OCI-LY7 (cell line): ENCODE results near the gene HS6ST3. TPM values are rescaled to one million over a fixed set of nuclear protein-coding genes. Genes with fewer than 3 reads are reported as not detected.

Source experiments
- BruUV-seq: library from RNA; stranded (reverse); fragments of 400-500 nt; replicated peaks from 2 replicates; lab custom pipeline; 2021; lab: Mats Ljungman, UMichigan
- CTCF ChIA-PET: fragments of 300-600 bp; sonication (Branson Sonifier 250); formaldehyde crosslinking; loops from one replicate; lab custom pipeline; 2022; ENCODE audit warnings: antibody characterized with exemption; ENCODE audit not compliant: unreplicated experiment; lab: Charles Lee
- POLR2A ChIA-PET: fragments of 300-600 bp; sonication (Branson Sonifier 250); formaldehyde crosslinking; loops from one replicate; lab custom pipeline; 2022; ENCODE audit warnings: antibody characterized with exemption; lab: Charles Lee
- DNase-seq: peaks from one replicate; pipeline ENCODE4 v3.0.0-alpha.2; 2015; ENCODE audit warnings: low spot score
- H2AFZ ChIP-seq: fragments of 200-600 bp; sonication (generic), shearing (Covaris generic); 2 replicates; pipeline ENCODE4 v1.6.1; 2014; ENCODE audit warnings: mild to moderate bottlenecking, antibody characterized with exemption, low read length, moderate library complexity
- H3K27ac ChIP-seq: fragments of 200-600 bp; sonication (generic); 2 replicates; pipeline ENCODE4 v1.5.1; 2014; ENCODE audit warnings: mixed run types, low read depth, mild to moderate bottlenecking, moderate library complexity, low read length, inconsistent platforms; ENCODE audit not compliant: poor library complexity, severe bottlenecking
- H3K36me3 ChIP-seq: fragments of 200-600 bp; sonication (generic); 2 replicates; pipeline ENCODE4 v1.6.1; 2014; ENCODE audit warnings: mild to moderate bottlenecking, antibody characterized with exemption, low read length, moderate library complexity, mixed read lengths; ENCODE audit not compliant: insufficient read depth
- H3K4me1 ChIP-seq: fragments of 200-600 bp; sonication (generic); 2 replicates; pipeline ENCODE4 v1.5.1; 2014; ENCODE audit warnings: mild to moderate bottlenecking, low read length; ENCODE audit not compliant: insufficient read depth, poor library complexity, severe bottlenecking
- H3K4me2 ChIP-seq: fragments of 200-600 bp; sonication (generic); 2 replicates; pipeline ENCODE4 v1.6.1; 2014; ENCODE audit warnings: mild to moderate bottlenecking, low read length
- H3K4me3 ChIP-seq: fragments of 200-600 bp; sonication (generic); 2 replicates; pipeline ENCODE4 v1.5.1; 2014; ENCODE audit warnings: mild to moderate bottlenecking, low read depth, low read length; ENCODE audit not compliant: poor library complexity, severe bottlenecking
- H3K79me2 ChIP-seq: fragments of 200-600 bp; sonication (generic); 2 replicates; pipeline ENCODE4 v1.6.1; 2016; ENCODE audit warnings: low read depth, mild to moderate bottlenecking, low read length, moderate library complexity, mixed read lengths; ENCODE audit not compliant: insufficient read depth
- H3K9me2 ChIP-seq: fragments of 200-600 bp; sonication (generic); 2 replicates; pipeline ENCODE4 v1.6.1; 2016; ENCODE audit warnings: mild to moderate bottlenecking, low read length, mixed read lengths; ENCODE audit not compliant: insufficient read depth
- H3K9me3 ChIP-seq: fragments of 200-600 bp; sonication (generic); 2 replicates; pipeline ENCODE4 v1.6.1; 2014; ENCODE audit warnings: mild to moderate bottlenecking, mixed run types, low read length, mixed read lengths
- H4K20me1 ChIP-seq: fragments of 200-600 bp; sonication (generic); 2 replicates; pipeline ENCODE4 v1.6.1; 2014; ENCODE audit warnings: mild to moderate bottlenecking, antibody characterized with exemption, low read length, moderate library complexity, mixed read lengths; ENCODE audit not compliant: insufficient read depth
- EZH2phosphoT487 ChIP-seq: fragments of 200-600 bp; sonication (generic); IDR thresholded peaks from 2 replicates; pipeline ENCODE4 v1.6.1; 2018; ENCODE audit warnings: low read depth, borderline replicate concordance, mild to moderate bottlenecking, mixed run types, antibody characterized with exemption, low read length, moderate library complexity, mixed read lengths
- intact Hi-C: fragments of 100-400 bp; cut with micrococcal nuclease; formaldehyde crosslinking; loops from one replicate; pipeline ENCODE4 v1.10.0; 2022; ENCODE audit not compliant: unreplicated experiment
- total RNA-seq, 2 experiments: library from RNA; depleted of rRNA in 1 of 2; stranded (reverse); fragments of >200 nt in 1 of 2; shearing (Covaris generic) in 1 of 2; gene quantifications; 2 replicates each; pipeline ENCODE4 v1.2.3, GENCODE V29; 2014 to 2022
- TF ChIP-seq, protein P1 (sequence below): fragments of 200-600 bp; sonication (generic); conservative IDR thresholded peaks from 2 replicates; pipeline ENCODE4 v1.5.1; 2014; ENCODE audit warnings: mild to moderate bottlenecking, antibody characterized with exemption, low read length, moderate library complexity, mixed read lengths

HS6ST3 gene
- total RNA-seq, 2 experiments from 2014 or later: not detected

DNA sequence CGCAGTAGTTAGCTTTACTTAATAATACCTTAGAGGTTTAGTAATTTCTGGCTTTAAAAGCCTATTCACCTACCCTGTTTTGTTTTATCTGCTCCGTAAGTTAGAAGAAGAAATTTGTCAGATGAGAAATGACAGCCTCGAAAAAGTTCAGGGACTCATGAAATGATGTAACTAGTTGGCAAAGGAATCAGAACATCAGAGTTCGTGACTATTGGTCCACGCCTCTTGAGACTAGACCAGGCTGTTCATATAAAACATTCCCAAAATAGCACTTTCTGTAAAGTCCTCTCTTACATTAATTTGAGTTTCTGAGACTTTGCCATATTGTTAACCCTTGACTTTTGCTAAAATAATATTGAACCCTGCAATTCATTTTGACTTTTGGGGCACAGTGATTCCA, 92.0 kb downstream of the HS6ST3 start:
- H2AFZ ChIP-seq: no peak overlapping the region
- H3K4me1 ChIP-seq: no peaks in the 10 kb centered on the region
- no peak overlapping the region for H3K4me2 ChIP-seq
- intact Hi-C loops: no loop called here
- ChIA-PET POLR2A (no interaction called here), CTCF (no interaction called here)
- H3K9me2 ChIP-seq: no peaks in the 10 kb centered on the region
- no peaks in the 10 kb centered on the region for H3K79me2 ChIP-seq
- no TSS peak for BruUV-seq
- no peak for TF ChIP-seq EZH2phosphoT487
- TF ChIP-seq, protein P1, sequence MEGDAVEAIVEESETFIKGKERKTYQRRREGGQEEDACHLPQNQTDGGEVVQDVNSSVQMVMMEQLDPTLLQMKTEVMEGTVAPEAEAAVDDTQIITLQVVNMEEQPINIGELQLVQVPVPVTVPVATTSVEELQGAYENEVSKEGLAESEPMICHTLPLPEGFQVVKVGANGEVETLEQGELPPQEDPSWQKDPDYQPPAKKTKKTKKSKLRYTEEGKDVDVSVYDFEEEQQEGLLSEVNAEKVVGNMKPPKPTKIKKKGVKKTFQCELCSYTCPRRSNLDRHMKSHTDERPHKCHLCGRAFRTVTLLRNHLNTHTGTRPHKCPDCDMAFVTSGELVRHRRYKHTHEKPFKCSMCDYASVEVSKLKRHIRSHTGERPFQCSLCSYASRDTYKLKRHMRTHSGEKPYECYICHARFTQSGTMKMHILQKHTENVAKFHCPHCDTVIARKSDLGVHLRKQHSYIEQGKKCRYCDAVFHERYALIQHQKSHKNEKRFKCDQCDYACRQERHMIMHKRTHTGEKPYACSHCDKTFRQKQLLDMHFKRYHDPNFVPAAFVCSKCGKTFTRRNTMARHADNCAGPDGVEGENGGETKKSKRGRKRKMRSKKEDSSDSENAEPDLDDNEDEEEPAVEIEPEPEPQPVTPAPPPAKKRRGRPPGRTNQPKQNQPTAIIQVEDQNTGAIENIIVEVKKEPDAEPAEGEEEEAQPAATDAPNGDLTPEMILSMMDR: no peak
- H3K4me3 ChIP-seq: no peak overlapping the region
- DNase-seq: no peak
- no peak overlapping the region for H3K27ac ChIP-seq
- no peaks in the 10 kb centered on the region for H4K20me1 ChIP-seq
- no peaks in the 10 kb centered on the region for H3K9me3 ChIP-seq
- no peaks in the 10 kb centered on the region for H3K36me3 ChIP-seq

DNA sequence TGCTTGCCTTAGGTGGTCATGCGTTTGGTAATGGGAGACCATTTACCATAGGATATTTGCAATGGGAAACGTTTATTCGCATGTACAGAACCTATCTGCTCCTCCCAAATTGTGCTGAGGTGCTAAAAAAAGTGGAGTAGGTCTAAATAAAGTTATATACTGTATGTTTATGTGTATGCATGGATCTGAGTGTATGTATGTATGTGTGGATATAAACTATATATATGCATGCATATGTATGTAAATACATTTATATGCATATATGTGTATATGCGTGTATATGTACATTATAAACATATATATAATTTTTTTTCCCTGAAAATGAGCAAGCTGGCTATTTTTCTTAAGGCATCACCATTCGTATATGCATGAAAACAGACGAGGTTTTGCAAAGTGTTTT, 95.9 kb downstream of the HS6ST3 start:
- no peaks in the 10 kb centered on the region for H3K9me3 ChIP-seq
- intact Hi-C loops: no loop called here
- no peaks in the 10 kb centered on the region for H3K36me3 ChIP-seq
- no peak overlapping the region for H3K4me3 ChIP-seq
- no peaks in the 10 kb centered on the region for H4K20me1 ChIP-seq
- no peak overlapping the region for H2AFZ ChIP-seq
- DNase-seq: no peak
- CTCF ChIA-PET: no interaction called here
- no peaks in the 10 kb centered on the region for H3K79me2 ChIP-seq
- no peak overlapping the region for H3K4me2 ChIP-seq
- TF ChIP-seq EZH2phosphoT487: no peak
- TF ChIP-seq, protein P1: no peak
- H3K27ac ChIP-seq: no peak overlapping the region
- POLR2A ChIA-PET: no interaction called here
- no peaks in the 10 kb centered on the region for H3K9me2 ChIP-seq
- H3K4me1 ChIP-seq: no peaks in the 10 kb centered on the region
- no TSS peak for BruUV-seq

DNA sequence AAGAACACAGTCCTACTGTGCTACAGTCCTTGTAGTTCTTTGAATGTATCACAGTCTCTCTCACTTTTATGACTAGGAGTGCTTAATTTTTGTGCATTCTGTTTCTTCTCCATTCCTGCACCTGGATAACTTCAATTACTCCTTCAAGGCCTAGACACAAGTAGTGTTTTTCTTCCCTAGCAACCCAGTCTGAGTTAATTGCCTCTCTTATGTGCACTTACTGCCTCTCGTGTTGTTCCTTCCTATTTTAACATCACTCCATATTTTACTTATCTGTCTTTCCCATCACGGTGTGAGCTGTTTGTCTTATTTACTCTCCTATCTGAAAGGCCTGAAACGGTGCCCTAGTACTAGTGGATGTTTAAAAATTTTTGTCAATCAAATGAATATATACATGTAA, 101.5 kb downstream of the HS6ST3 start:
- TF ChIP-seq, protein P1: no peak
- TF ChIP-seq EZH2phosphoT487: no peak
- Histone ChIP-seq H4K20me1 (no peaks in the 10 kb centered on the region), H3K4me2 (no peak overlapping the region), H3K9me2 (no peaks in the 10 kb centered on the region), H3K4me3 (no peak overlapping the region), H3K36me3 (no peaks in the 10 kb centered on the region), H2AFZ (no peak overlapping the region), H3K4me1 (no peaks in the 10 kb centered on the region), H3K27ac (no peak overlapping the region), H3K79me2 (no peaks in the 10 kb centered on the region), H3K9me3 (no peaks in the 10 kb centered on the region)
- no peak for DNase-seq
- ChIA-PET POLR2A (no interaction called here), CTCF (no interaction called here)
- intact Hi-C loops: no loop called here
- BruUV-seq: no TSS peak
